Muscle of back (tissue), 11 donors: ENCODE results near the gene TMCO2. TPM values are rescaled to one million over a fixed set of nuclear protein-coding genes. Genes with fewer than 3 reads are reported as not detected.
A peak's percentile ranks its signal among the peaks of the same experiment; 100 is the strongest.

Experiments used
- DNase-seq, 3 donors: peaks; one replicate each; pipeline versions ENCODE4 v3.0.0 to v3.0.0-alpha.2; 2013
- polyA plus RNA-seq, 10 donors: library from polyadenylated mRNA; unstranded; fragments of 120-200 nt; gene quantifications; one replicate each; pipeline ENCODE4 v1.2.1, GENCODE V29; 2013; ENCODE audit not compliant: insufficient read length in 10 of 10

TMCO2 gene
- polyA plus RNA-seq, 10 donors, result not detected

DNA sequence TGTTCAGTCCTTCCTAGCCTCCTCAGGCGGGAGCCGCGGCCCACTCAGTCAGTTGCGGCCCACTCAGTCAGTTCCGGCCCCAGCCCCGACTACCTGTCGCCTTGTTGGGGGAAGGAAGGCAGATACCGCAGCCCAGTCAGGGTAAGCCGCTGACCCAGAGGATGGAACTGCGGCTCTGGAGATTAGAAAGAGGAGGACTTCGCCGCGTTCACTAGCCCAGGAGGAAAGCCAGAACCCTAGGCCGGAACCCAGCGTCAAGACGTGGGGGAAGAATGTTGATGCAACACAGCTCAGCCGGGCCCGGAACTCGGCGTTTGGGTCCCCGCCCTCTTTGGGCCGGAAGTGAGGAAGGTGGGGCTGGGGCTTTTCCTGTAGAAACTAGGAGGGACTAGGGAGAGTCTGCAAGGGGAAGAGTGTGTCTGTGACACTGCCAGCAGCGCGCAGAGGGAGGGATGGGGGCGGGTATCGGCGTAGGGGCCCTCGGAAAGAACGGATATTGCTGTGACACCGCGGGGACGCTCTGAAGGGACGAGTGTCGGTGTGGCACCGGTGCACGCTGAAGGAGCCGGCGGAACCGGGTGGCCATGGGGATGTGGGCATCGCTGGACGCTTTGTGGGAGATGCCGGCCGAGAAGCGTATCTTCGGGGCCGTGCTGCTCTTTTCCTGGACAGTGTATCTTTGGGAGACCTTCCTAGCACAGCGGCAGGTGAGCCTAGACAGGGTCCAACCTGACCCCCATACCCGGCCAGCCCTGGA lies 10.1 kb downstream of the TMCO2 start, which contains the start of gene ZMPSTE24:
Gene ZMPSTE24 (plus strand): TSS at position 549 of the 757 bp plus-strand sequence. CDS start 36 bp downstream, at position 585.
- DNase-seq, result peak; percentile 98

DNA sequence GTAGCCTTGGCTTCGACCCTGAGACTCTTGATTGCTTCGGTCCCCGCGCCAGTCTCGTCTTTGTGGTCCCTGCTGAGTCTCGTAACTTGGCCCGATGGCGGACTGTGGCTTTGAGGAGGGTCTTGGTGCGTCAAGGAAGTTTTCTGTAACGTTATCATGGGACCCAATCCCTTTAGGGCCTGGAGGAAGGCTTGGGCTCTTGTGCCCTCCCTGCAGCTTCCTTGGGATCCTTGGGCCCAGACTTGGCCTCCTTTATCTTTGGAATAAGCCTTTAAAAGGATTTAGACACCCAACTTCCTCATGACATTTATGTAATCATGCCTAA lies 10.7 kb downstream of the TMCO2 start:
- peak in 1 of 3 donors; percentile 9 for DNase-seq

DNA sequence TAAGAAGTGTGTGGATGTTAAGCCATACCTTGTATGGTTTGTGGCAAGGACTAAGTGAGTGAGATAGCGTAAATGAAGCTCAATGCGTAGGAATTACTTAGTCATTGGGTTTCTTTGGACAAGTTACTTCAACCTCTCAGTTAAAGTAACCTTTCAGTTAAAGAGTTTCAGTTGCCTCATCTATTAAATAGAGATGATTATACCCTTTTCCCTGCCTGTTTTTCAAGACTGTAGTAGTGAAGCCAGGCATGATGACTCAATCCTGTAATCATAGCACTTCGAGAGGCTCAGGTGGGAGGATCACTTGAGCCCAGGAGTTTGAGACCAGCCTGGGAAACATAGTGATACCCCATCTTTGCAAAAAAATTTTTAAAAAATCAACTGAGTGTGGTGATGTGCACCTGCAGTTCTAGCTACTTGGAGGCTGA lies 16.6 kb downstream of the TMCO2 start:
- DNase-seq, result no peak

DNA sequence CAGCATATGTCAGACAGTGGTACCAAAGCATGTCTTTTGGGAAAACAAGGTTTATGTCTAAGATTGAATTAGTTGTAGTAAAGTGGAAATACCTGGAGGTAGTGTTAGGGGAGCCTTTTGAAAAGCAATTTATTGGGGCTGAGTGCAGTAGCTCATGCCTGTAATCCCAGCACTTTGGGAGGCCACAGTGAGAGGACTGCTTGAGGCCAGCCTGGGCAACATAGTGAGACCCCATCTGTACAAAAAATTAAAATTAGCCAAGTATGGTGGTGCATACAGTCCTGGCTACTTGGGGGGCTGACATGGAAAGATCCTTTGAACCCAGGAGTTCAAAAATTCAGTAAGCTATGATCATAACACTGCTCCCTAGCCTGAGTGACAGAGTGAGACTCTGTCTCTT lies 17.6 kb downstream of the TMCO2 start:
- no peak for DNase-seq

DNA sequence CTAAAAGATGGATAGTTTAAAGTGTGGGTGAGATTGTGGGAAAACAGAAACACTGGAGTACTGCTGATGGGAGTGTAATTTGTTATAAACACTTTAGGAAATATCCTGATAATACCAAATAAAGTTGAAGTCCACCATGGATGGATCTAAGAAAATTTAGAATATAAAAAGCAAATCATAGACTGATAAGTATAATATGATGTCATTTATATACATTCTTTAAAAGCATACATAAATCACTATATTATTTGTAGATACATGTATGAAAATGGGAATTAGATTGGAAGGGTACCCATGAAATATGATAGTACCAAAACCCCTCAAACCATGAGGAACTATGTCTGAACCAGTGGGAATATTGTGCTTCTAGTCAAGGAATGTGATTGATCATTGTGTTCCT lies 18.2 kb downstream of the TMCO2 start:
- no peak for DNase-seq

DNA sequence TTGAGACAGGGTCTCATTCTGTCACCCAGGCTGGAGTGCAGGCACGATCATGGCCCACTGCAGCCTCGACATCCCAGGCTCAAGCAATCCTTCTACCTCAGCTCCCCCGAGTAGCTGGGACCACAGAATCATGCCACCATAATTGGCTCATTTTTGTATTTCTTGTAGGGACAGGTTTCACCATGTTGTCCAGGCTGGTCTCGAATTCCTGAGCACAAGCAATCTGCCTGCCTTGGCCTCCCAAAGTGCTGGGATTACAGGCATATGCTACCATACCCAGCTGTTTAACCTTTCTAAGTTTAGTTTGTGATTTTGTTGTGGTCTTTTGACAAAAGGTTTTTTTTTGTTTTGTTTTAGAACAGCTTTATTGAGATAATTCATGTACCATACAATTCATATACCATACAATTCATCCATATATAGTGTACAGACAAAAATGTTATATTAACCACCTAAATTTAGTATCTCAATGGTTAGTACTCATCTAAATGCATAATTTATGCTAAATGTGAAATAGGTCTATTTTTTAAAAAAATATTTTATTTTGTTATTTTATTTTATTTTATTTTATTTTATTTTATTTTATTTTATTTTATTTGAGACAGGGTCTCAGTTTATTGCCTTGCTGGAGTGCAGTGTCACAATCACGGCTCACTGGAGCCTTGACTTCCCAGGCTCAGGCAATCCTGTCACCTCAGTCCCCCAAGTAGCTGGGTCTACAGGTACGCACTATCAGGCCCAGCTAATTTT lies 19.2 kb downstream of the TMCO2 start:
- no peak for DNase-seq

DNA sequence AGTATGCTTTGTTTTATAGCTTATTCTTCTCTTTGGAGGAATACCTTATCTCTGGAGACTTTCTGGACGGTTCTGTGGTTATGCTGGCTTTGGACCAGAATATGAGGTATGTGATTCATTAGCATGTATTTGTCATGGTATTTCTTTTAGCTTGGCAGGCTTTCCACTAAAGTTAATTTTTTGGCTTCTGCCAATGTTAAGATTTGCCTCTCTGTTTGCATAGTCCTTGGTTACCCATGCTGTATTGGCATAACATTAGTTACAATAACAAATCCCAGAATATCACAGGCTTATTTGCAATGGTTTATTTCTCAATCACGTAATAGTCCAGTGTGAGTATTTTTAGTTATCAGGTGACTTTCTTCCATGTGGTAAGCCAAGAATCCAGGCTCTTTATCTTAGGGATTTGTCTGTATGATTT lies 20.0 kb downstream of the TMCO2 start:
- peak; percentile 2 to 85 (median 15) for DNase-seq

DNA sequence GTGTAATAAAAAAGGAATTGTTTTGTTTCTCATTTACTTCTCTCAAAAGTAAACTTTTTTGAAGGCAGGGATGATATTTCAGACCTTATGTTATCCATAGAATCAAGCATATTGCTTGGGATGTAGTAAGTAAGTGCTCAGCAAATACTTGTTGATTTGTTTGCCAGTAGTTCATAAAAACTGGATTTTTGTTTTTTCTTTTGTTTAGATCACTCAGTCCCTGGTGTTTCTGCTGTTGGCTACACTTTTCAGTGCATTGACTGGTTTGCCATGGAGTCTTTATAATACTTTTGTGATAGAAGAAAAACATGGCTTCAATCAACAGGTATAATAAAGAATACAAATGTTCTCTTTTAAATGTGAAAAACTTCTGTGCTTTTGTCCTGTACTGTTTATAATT lies 20.5 kb downstream of the TMCO2 start:
- DNase-seq, result no peak

DNA sequence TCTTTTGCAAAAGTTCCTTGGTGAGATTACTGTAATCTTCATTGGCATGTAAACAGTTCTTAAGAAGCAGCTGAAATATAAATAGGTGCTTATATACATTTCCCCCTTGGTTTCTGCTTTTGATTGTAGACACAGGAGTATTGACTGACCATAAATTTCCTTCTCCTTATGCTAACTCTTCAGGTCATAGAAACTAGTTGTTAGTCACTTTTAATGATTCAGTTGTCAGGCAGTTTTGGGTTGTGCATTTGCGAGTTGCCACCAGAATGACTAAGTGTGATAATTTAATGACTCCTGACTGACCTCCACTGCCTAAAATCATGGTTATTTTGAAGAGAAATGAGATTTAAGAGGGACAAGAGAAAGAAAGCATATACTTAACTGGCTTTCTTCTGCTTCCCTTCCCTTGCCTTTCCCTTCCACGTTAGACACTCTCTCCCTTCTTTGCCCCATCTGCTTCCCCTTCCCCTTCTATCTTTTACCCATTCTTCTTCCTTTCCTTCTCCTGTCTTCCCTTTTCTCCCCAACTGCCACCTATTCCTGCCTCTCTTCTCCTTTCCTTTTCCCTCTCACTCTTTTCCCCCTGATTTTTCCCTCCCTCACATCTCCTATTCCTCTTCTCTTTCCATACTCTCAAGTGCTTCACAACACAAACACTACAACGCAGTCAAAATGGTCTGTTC lies 22.6 kb downstream of the TMCO2 start:
- no peak for DNase-seq

DNA sequence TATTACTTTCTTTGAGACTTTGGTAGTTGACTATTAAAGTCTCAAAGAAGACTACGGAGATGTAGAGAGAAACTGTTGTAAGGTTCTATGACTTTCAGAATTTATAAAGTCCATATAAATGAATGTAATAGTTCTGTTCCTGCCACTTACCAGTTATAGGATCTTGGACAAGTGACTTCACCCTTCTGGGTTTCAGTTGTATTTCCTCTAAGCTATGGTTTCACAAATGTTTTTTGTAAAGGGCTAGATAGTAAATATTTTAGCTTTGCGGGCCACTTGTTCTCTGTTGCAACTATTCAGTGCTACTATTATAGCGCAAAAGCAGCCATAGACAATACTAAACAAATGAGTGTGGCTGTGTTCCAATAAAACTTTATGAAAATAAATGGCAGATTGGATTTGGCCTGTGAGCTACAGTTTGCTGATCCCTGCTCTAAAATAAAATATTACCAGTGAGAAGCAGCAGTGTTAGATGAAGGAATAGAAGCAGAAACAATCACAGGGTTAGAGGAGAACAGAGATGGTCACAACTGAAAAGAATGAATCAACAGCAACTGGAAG lies 25.0 kb downstream of the TMCO2 start:
- DNase-seq, result no peak

DNA sequence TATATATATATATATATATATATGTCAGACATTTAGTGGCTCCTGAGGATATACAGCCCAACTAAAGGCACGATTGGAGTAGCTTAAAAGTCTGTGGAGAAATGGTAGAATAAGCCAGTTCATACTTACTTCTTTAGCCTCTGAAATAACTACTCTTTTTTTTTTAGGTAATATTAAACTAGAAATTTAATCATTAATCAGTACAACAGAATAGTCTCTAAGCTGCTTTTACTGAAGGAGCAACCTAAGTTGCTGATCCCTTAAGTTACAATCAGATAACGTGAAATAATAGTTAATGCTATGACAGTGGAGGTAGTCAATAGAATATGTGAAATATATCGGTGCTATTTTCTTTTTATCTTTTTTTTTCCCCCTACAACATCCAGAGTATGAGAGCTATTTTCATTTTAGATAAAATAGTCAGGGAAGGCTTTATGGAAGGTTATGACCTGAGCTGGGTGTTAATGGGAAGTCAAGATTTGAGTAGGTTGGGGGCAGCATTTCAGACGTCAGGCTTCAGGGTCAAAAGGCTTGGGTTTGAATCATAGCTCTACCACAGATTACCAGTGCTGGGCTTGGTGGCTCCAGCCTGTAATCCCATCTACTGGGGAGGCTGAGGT lies 25.9 kb downstream of the TMCO2 start:
- DNase-seq, result no peak

DNA sequence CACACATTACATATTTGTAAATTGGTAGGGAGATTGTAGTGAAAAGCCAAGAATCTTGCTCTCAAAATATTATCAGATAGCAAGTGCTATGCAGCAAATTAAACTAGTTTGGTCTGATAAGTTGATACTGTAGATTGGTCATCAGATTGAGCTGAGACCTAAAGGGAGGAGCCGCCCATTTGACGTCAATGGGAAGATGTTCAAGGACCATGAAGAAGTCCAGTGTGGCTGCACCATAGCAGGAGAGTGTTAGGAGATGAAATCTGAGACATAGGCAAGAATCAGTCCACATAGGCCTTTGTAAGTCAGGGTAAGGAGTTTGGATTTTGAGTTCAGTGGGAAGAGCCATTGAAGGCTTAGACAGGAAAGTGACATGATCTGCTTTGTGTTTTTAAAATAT lies 26.6 kb downstream of the TMCO2 start:
- DNase-seq, result no peak

DNA sequence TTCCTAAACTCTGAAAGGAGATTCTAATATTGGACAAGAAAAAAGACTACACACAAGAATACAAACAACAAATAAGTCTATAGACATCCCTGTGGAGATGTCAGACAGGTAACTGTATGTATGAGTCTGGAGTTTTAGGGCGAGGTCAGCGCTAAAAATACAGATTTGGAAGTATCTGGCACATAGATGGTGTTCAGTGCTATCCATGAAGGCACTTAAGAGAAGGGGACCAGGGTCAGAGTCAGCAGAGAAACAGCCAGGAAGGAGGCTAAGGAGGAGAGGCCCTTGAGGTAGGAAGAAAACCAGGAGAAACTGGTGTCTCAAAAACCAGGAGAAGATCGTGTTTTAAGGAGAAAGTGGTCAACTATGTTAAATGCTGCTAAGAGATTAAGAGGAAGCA lies 28.4 kb downstream of the TMCO2 start:
- DNase-seq, result no peak

DNA sequence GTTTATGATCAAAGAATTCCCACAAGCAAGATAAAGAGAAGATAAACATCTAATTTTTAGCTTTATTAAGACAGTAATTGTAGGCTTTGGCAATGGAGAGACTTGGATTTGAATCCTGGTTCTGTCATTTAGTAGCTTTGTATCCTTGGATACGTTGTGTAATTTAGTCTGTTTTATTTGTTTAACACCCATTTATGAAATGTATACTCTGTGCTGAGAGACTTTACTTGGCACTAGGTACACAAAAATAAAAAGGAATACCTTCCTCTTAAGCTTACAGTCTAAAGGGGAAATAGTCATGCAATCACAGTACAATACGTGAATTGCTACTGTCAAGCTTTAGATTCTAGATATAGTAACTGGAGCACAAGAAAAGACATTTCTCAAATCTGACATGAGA lies 34.1 kb downstream of the TMCO2 start:
- DNase-seq, result no peak

DNA sequence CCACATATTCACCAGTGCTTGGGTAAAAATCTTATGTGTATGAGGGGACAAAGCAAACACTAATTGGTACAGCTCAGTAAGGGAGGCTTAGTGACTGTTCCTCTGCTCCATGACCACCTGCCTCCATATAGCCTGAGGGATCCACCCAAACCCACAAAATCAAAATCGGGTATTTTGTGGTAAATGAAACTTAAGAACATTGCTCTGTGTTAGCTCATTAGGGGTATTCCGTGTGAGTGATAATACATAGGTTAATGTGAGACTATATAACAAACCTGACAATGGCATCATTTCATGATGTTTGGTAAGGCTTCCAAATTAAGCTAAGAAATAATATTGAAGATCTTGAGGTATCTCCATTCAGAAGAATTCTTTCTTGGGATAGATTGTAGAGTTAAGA lies 43.6 kb downstream of the TMCO2 start:
- no peak for DNase-seq

DNA sequence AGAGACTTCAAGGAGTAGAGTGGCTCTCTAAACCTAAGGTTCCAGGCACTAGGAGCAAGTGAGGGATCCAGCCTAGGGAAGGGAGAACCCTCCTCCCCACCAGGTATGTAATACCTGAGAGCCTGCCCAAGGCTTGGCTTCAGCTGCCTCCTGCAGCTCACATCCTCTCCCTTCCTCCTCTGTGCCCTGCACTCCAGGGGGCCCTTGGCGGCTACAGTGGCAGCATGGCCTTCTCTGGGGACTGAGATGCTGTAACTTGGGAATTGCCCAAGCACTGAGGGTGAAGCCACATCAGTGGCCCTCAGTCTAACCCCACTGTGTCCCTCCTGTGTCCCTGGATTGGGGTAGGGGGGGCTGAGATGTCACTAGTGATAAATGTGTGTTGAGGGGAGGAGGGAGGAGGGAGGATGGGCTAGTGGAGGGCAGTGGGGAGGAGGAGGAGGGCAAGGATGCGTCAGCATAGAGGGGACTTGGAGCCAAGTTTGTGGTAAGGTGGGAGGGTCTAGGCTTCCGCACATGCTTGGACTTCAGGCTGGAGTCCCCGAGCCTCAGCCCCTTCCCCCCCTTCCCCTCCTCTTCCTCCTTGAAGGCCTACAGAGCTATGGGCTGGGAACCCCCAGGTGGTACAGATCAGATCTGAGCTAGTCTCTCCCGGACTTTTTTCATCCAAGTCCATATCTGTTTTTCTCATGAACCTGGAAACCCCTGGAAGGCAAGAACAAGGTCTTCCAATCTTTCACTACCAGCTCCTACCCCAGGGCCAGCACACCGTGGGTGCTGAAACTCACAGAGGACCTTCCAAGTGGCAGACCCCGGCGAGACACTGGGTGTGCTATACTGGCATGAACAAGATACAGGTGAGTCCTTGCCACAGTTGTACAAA lies 51.9 kb downstream of the TMCO2 start:
- no peak for DNase-seq

DNA sequence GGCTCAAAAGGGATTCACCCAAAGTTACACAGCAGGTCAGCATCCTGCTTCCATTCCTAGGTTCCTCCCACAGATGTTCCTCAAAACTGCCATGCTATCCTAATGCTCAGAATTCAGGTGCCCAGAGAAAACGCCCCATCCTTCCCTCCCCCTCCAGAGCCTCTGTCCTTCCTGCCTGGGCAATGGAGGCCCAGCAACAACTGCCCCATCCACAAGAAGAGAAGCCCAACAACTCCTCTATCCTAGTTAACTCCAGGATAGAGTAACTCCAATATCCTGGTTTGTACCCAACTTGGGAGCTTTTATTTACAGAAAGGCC lies 52.5 kb downstream of the TMCO2 start:
- no peak for DNase-seq

DNA sequence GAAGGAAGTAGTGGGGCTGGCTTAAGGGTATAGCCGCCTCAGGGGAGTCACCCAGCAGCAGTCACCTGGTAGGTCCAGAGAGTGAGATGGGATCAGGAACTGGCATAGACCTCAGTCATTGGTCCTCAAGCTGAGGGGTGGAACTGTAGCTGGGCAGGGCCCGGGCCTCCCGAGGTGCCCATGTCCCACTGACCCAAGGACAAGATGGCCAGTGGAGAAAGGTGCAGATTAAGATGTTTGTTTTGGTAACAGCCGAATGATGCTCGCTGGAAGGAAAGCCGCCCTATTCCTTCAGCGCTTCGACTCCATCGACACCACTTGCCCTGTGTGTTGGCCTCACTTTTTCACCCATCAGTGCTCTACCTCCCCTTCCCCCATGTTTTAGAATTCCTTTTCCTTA lies 52.9 kb downstream of the TMCO2 start:
- no peak for DNase-seq

DNA sequence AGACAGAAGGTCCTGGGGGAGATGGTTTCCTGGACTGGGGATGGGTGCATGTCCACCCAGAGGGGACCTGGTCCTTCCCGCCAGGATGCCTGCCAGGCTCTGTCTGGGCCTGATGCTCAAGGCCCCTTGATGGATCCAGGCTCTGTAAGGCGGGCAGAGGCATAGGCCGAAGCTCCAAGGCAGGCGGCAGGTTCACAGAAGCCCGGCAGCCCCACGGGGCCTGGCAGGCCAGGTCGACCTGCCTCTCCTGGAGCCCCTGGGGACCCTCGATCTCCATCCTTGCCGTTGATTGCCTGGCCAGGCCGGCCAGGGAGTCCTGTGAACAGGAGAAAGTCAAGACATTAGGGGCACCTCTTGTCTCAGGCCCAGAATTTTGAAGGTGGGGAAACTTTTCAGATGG lies 53.3 kb downstream of the TMCO2 start:
- no peak for DNase-seq
